MCF 10A (cell line): ENCODE results near the gene ZNF618. TPM values are rescaled to one million over a fixed set of nuclear protein-coding genes. Genes with fewer than 3 reads are reported as not detected.

Experiments used
- BruUV-seq: library from RNA; stranded (reverse); fragments of 400-500 nt; replicated peaks from 2 replicates; lab custom pipeline; 2021; lab: Mats Ljungman, UMichigan
- CTCF ChIA-PET: fragments of 300-600 bp; sonication (Branson Sonifier 250); formaldehyde crosslinking; extraction: SDS; loops from one replicate; lab custom pipeline; 2021; ENCODE audit warnings: antibody characterized with exemption, inconsistent platforms; lab: Yijun Ruan, JAX
- POLR2A ChIA-PET: fragments of 300-600, 350-650 bp; sonication (Branson Sonifier 250); formaldehyde crosslinking; extraction: SDS; loops from one replicate; lab custom pipeline; 2020; ENCODE audit warnings: antibody characterized with exemption, inconsistent platforms; lab: Yijun Ruan, JAX
- DNase-seq: peaks from one replicate; pipeline ENCODE4 v3.0.0-alpha.2; 2018; ENCODE audit not compliant: unreplicated experiment
- H3K27ac Mint-ChIP-seq: one replicate; pipeline ENCODE4 v1.8.0; 2022; ENCODE audit warnings: mild to moderate bottlenecking, low read depth, mixed read lengths; ENCODE audit not compliant: unreplicated experiment
- H3K27me3 Mint-ChIP-seq: one replicate; pipeline ENCODE4 v1.8.0; 2022; ENCODE audit warnings: mixed read lengths; ENCODE audit not compliant: insufficient read depth, unreplicated experiment
- H3K36me3 Mint-ChIP-seq: one replicate; pipeline ENCODE4 v1.8.0; 2022; ENCODE audit warnings: mild to moderate bottlenecking, moderate library complexity, mixed read lengths; ENCODE audit not compliant: insufficient read depth, unreplicated experiment
- H3K4me1 Mint-ChIP-seq: one replicate; pipeline ENCODE4 v1.8.0; 2022; ENCODE audit warnings: mixed read lengths; ENCODE audit not compliant: insufficient read depth, unreplicated experiment
- H3K4me3 Mint-ChIP-seq: one replicate; pipeline ENCODE4 v1.8.0; 2022; ENCODE audit warnings: mild to moderate bottlenecking, moderate library complexity, mixed read lengths; ENCODE audit not compliant: unreplicated experiment
- H3K9me3 Mint-ChIP-seq: one replicate; pipeline ENCODE4 v1.8.0; 2022; ENCODE audit warnings: mixed read lengths; ENCODE audit not compliant: unreplicated experiment
- CTCF ChIP-seq: fragments of 200-600 bp; IDR thresholded peaks from one replicate; pipeline ENCODE4 v1.8.0; 2022; ENCODE audit warnings: antibody characterized with exemption, mild to moderate bottlenecking; ENCODE audit not compliant: unreplicated experiment
- intact Hi-C: fragments of 100-400 bp; cut with micrococcal nuclease; formaldehyde crosslinking; loops from 2 replicates; pipeline ENCODE4 v1.14.1; 2022
- total RNA-seq: library from RNA; stranded (reverse); gene quantifications from 2 replicates; pipeline ENCODE4 v1.2.3, GENCODE V29; 2022

ZNF618 gene
- total RNA-seq, 1 experiment from 2014 or later: 4.8 TPM

- H3K4me1 Mint-ChIP-seq: no peaks in the 10 kb centered on the region
- no peak within 1 kb of the TSS for H3K4me3 Mint-ChIP-seq
- H3K36me3 Mint-ChIP-seq: no peaks in the 10 kb centered on the region
- no peak for TF ChIP-seq CTCF
- no peak for DNase-seq
- CTCF ChIA-PET: interaction anchor here (0.6 to 2.2 kb wide), 7 partner anchors 10 to 631 kb away, joined by 3 to 17 read pairs (median 3); no protein-coding TSS in a partner anchor
- H3K27me3 Mint-ChIP-seq: peaks cover 41% of the 10 kb centered on the region
- BruUV-seq: no TSS peak
- POLR2A ChIA-PET: no interaction called here
- intact Hi-C loops: no loop called here
- H3K27ac Mint-ChIP-seq: no peak within 1 kb of the TSS
- H3K9me3 Mint-ChIP-seq: no peaks in the 10 kb centered on the region
These were observed 202.1 kb downstream of the ZNF618 start, which contains the start of gene AMBP for GRCh38 chr9:114078021-114078780. Gene AMBP, minus strand, starts transcription at chr9:114078300. Its CDS starts 91 bp downstream, at chr9:114078209.

- no peak overlapping the region for H3K27ac Mint-ChIP-seq
- no peak overlapping the region for H3K4me3 Mint-ChIP-seq
- H3K9me3 Mint-ChIP-seq: no peaks in the 10 kb centered on the region
- intact Hi-C loops: no loop called here
- no peaks in the 10 kb centered on the region for H3K36me3 Mint-ChIP-seq
- no peak for TF ChIP-seq CTCF
- no peak for DNase-seq
- POLR2A ChIA-PET: no interaction called here
- no TSS peak for BruUV-seq
- H3K4me1 Mint-ChIP-seq: no peaks in the 10 kb centered on the region
- CTCF ChIA-PET: interaction anchor here (0.6 to 2.2 kb wide), 8 partner anchors 9 to 632 kb away, joined by 3 to 17 read pairs (median 4); no protein-coding TSS in a partner anchor
- H3K27me3 Mint-ChIP-seq: peaks cover 39% of the 10 kb centered on the region
These were observed 202.7 kb downstream of the ZNF618 start for GRCh38 chr9:114078781-114079156.

- intact Hi-C loops: no loop called here
- Mint-ChIP-seq H3K4me3 (no peak overlapping the region), H3K36me3 (no peaks in the 10 kb centered on the region), H3K9me3 (no peaks in the 10 kb centered on the region), H3K4me1 (no peaks in the 10 kb centered on the region), H3K27ac (no peak overlapping the region), H3K27me3 (peaks cover 24% of the 10 kb centered on the region)
- TF ChIP-seq CTCF: no peak
- POLR2A ChIA-PET: interaction anchor here (0.7 kb wide), 1 partner anchor 594 kb away, joined by 3 read pairs; no protein-coding TSS in a partner anchor
- no TSS peak for BruUV-seq
- CTCF ChIA-PET: interaction anchor here (1.1 to 5.5 kb wide), 5 partner anchors 8 to 211 kb away, joined by 3 to 73 read pairs (median 17); no protein-coding TSS in a partner anchor
- no peak for DNase-seq
These were observed 204.2 kb downstream of the ZNF618 start for GRCh38 chr9:114080195-114080772.

- H3K9me3 Mint-ChIP-seq: no peaks in the 10 kb centered on the region
- POLR2A ChIA-PET: no interaction called here
- no peaks in the 10 kb centered on the region for H3K4me1 Mint-ChIP-seq
- no peak overlapping the region for H3K4me3 Mint-ChIP-seq
- no peak overlapping the region for H3K27ac Mint-ChIP-seq
- TF ChIP-seq CTCF: no peak
- peaks cover 17% of the 10 kb centered on the region for H3K27me3 Mint-ChIP-seq
- CTCF ChIA-PET: interaction anchor here (0.6 to 5.5 kb wide), 7 partner anchors 9 to 817 kb away, joined by 3 to 73 read pairs (median 3); no protein-coding TSS in a partner anchor
- intact Hi-C loops: no loop called here
- H3K36me3 Mint-ChIP-seq: no peaks in the 10 kb centered on the region
- BruUV-seq: no TSS peak
- DNase-seq: no peak
These were observed 204.8 kb downstream of the ZNF618 start for GRCh38 chr9:114080773-114081440.
